Epithelial cell of esophagus (primary cell): Measurements from ENCODE around the gene IL12RB1.

Experiments
- DNase-seq: peaks from one replicate; pipeline ENCODE4 v3.0.0; 2010; ENCODE audit warnings: low read depth
- H3K4me3 ChIP-seq: 2 replicates; pipeline ENCODE4 v1.5.1; 2011; ENCODE audit warnings: mild to moderate bottlenecking, low read length, control low read depth
- TF ChIP-seq, protein P1 (sequence below): IDR thresholded peaks from 2 replicates; pipeline ENCODE4 v1.5.1; 2011; ENCODE audit warnings: low read depth, mild to moderate bottlenecking, low read length, control low read depth, inconsistent platforms; ENCODE audit not compliant: insufficient read depth; ENCODE audit errors: missing control alignments

The IL12RB1 gene

DNA sequence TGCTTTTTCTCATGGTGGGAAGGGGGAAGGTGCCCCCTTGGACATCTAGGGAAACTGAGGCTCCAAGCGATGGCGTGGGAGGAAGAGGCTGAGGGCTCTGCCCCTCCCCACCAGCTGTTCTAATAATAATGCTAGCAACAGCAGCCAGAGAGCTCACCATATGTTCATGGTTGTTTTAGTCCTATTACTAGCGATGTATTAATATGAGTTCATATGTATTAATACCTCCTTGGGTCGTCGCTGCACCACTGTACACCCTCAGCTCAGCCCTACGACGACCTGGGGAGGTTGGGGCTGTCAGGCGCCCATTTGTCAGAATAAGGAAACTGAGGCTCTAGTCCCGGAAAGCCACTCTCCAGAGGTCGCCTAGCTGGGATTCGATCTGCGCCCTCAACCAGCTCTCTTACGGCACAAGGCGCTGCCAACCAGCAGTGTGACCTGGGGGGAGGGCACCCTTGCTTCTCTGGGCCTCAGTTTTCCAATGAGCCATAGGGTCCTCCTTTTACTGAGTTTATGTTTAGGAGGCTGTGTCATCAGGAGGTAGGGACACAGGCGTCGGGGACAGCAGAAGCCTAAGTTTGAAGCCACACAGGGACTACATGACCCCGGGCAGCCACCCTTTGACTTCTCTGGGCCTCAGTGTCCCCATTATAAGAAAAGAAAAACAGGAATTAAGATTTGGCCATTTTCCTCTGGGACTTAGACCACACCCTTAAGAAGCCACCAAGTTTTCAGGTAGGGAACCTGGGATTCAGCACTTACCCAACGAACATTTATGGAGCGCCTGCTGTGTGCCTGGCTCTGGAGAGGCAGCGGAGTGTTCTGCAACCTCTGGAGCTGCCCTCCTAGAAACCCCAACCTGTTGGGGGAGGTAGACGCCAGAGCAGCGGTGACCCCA is 11.5 kb upstream of the IL12RB1 start:
- TF ChIP-seq, protein P1, sequence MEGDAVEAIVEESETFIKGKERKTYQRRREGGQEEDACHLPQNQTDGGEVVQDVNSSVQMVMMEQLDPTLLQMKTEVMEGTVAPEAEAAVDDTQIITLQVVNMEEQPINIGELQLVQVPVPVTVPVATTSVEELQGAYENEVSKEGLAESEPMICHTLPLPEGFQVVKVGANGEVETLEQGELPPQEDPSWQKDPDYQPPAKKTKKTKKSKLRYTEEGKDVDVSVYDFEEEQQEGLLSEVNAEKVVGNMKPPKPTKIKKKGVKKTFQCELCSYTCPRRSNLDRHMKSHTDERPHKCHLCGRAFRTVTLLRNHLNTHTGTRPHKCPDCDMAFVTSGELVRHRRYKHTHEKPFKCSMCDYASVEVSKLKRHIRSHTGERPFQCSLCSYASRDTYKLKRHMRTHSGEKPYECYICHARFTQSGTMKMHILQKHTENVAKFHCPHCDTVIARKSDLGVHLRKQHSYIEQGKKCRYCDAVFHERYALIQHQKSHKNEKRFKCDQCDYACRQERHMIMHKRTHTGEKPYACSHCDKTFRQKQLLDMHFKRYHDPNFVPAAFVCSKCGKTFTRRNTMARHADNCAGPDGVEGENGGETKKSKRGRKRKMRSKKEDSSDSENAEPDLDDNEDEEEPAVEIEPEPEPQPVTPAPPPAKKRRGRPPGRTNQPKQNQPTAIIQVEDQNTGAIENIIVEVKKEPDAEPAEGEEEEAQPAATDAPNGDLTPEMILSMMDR = no peak
- H3K4me3 ChIP-seq = peak overlapping the region; percentile 45
- no peak for DNase-seq

DNA sequence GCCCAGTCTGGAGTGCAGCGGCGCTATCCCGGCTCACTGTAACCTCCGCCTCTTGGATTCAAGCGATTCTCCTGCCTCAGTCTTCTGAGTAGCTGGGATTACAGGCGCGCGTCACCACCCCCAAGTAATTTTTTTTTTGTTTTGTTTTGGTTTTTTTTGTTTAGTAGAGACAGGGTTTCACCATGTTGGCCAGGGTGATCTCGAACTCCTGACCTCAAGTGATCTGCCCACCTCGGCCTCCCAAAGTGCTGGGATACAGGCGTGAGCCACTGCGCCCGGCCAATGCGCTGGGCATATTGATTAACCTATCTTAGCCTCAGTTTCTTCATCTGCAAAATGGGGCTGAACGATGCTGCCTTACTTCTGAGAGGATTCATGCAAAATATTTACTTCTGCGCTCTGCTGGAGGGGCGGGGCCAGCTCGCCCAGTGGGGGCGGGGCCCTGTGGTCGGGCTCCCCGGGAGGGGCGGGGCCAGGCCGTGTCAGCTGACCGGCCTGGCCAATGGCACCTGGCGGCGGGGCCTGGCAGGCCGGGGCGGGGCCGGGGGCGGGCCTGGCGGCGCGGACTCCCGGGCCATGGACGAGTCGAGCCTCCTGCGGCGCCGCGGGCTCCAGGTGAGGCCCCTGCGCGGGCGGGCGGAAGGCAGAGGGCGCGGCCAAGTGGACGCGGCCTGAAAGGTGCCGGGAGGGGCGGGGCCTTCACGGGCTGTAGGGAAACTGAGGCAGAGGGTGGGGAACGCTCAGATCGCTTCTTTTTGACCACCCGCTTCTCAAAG is 10.7 kb upstream of the IL12RB1 start, which contains the start of gene MAST3:
TSS of gene MAST3 (plus strand) at position 562 of the 776 bp plus-strand sequence. CDS start at position 577, 15 bp downstream.
- DNase-seq = peak; percentile 88
- peak within 1 kb of the TSS; percentile 45 for H3K4me3 ChIP-seq
- TF ChIP-seq, protein P1 = no peak

DNA sequence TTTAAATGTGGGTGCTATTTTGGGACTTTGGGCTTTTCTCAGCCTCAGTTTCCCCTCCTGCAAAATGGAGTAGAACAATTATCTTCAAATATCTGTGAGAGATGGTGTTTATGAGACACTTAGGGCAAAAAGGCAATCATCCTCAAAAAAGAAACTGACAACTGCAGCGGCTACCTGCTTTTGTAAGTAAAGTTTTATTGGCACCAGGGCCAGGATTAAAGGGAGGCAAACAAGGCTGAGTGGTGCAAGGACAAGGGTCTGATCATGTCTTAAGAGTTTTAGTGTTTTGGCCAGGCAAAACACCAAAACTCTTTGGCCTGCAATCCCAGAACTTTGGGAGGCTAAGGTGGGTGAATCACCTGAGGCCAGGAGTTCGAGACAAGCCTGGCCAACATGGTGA is 9.5 kb upstream of the IL12RB1 start:
- TF ChIP-seq, protein P1 = no peak
- DNase-seq = no peak
- no peak overlapping the region for H3K4me3 ChIP-seq

DNA sequence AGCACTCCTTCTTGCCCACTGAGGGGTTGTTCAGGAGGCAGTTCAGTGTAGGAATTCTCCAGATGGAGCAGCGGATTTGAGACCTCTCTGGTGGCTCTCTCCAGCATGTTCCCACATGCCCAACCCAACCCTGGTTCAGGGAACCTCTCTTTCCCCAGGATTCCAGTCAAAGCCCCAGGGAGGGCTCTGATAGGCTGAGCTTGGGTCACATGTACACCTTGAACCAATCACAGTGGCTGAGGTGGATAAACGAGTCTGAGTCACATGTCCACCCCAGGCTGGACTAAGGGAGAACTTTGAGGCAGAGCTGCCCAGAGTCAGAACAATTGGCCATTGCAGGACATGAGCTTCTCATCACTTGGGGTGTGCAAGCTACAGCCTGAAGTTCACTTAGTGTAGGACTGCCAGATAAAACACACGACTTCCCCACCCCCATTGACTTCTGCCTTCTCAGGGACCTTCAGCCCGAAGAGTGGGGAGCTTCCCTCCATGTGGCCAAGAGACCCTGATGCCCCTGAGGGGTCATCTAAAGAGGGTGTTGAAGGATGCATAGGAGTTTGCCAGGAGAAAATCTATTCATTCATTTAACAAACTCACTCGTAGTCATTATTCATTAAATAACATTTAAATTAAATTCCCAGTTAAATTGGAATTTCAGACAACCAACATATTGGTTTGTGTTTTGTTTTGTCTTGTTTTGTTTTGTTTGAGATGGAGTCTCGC is 6.9 kb upstream of the IL12RB1 start:
- DNase-seq = peak; percentile 65
- no peak overlapping the region for H3K4me3 ChIP-seq
- TF ChIP-seq, protein P1 = no peak

DNA sequence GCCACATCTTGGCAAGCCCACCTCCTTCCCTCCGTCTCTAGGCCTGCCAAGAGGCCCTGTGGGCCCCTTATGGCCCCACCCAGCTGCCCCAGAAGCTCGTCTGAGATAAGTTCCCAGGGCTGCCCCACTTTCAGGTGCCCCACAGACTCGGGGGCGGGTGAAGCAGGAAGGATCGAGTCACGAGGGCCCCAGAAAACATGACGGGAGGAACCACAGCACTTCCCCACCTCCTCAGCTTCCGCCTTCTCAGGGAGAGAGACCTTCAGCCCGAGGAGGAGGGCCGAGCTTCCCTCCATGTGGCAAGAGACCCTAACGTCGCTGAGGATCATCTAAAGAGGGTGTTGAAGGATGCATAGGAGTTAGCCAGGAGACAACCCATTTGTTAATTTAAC is 4.5 kb upstream of the IL12RB1 start:
- no peak for DNase-seq
- no peak overlapping the region for H3K4me3 ChIP-seq
- TF ChIP-seq, protein P1 = no peak

DNA sequence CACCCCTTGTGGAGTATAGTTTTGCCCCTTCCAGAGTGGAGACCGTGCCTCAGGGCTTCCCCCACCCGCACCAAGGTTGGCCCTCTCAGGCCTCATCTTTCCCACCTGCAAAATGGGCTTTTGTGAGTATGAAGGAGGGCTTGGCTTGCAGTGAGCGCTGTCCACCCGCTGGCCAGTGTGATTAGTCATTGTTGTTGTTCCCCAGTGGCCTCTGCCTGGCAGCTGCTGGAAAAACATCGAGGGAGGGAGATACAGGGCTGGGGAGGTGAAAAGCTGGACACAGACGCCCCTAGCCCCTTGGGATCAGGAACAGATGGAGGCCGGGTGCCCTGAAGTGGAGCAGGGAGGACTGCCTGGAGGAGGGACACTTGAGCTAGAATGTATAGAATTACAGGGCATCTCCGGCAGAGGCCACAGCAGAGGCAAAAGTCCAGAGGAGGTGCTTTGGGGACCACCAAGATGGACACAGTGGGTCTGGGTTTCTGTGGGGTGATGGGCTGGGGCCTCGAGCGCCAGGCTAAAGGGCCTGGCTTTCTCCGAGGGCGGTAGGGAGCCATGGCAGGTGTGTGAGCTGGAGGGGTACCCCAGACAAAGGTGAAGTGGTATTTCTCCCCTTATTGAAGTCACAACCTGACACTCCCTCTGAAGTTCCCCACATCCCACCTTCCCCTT is 3.9 kb upstream of the IL12RB1 start:
- TF ChIP-seq, protein P1 = no peak
- H3K4me3 ChIP-seq = no peak overlapping the region
- no peak for DNase-seq
